H1 (cell line): ENCODE measurements around the gene MYL7. TPM values are rescaled to one million over a fixed set of nuclear protein-coding genes. Genes with fewer than 3 reads are reported as not detected.

Experiments
- CTCF ChIA-PET: fragments of 300-600 bp; sonication (Branson Sonifier 250); formaldehyde crosslinking; loops from one replicate; lab custom pipeline; 2021; ENCODE audit not compliant: partially characterized antibody; lab: Charles Lee
- POLR2A ChIA-PET: fragments of 300-600 bp; sonication (Branson Sonifier 250); formaldehyde crosslinking; loops from one replicate; lab custom pipeline; 2021; ENCODE audit warnings: inconsistent platforms; ENCODE audit not compliant: partially characterized antibody; lab: Charles Lee
- DNase-seq, 2 experiments: peaks; one replicate each; pipeline versions ENCODE4 v3.0.0 to v3.0.0-alpha.2; 2010 to 2022; ENCODE audit warnings: low spot score in 2 of 2, low read depth in 1 of 2, mixed read lengths in 1 of 2
- FAIRE-seq: peaks from 2 replicates; lab custom pipeline; 2011; peaks lifted over from hg19 to GRCh38; lab: Jason Lieb, UNC
- H2AFZ ChIP-seq: 2 replicates; pipeline ENCODE4 v1.8.1; 2012; ENCODE audit warnings: low read length, inconsistent platforms
- H2AK5ac ChIP-seq: 2 replicates; pipeline ENCODE4 v1.6.1; 2013; ENCODE audit warnings: low read depth, low read length
- H2BK120ac ChIP-seq: replicated peaks from 2 replicates; pipeline ENCODE3; 2013; ENCODE audit warnings: low read depth, low read length, inconsistent platforms
- H2BK12ac ChIP-seq: 2 replicates; pipeline ENCODE4 v1.6.1; 2013; ENCODE audit warnings: low read depth, low read length
- H2BK15ac ChIP-seq: 2 replicates; pipeline ENCODE4 v1.6.1; 2013; ENCODE audit warnings: low read length
- H2BK20ac ChIP-seq: 2 replicates; pipeline ENCODE4 v1.6.1; 2013; ENCODE audit warnings: low read length
- H2BK5ac ChIP-seq: 2 replicates; pipeline ENCODE4 v1.6.1; 2013; ENCODE audit warnings: low read depth, low read length
- H3K14ac ChIP-seq: 2 replicates; pipeline ENCODE4 v1.6.1; 2013; ENCODE audit warnings: inconsistent platforms; ENCODE audit not compliant: insufficient read length
- H3K18ac ChIP-seq: 2 replicates; pipeline ENCODE4 v1.6.1; 2013; ENCODE audit warnings: low read length; ENCODE audit errors: extremely low read depth
- H3K23ac ChIP-seq: 2 replicates; pipeline ENCODE4 v1.6.1; 2013; ENCODE audit warnings: inconsistent platforms; ENCODE audit not compliant: insufficient read length
- H3K23me2 ChIP-seq: 2 replicates; pipeline ENCODE4 v1.6.1; 2013; ENCODE audit warnings: low read depth, low read length
- H3K27ac ChIP-seq: 2 replicates; pipeline ENCODE4 v1.6.1; 2011; ENCODE audit warnings: low read depth, low read length, inconsistent platforms
- H3K27me3 ChIP-seq, 4 experiments: replicated peaks in 1 of 4; 1 replicate in 1 of 4; 2 replicates in 3 of 4; pipeline versions ENCODE4 v1.6.1 to v1.8.1; 2011 to 2013; ENCODE audit warnings: low read length in 3 of 4, mild to moderate bottlenecking in 3 of 4, inconsistent platforms in 2 of 4, mixed read lengths in 2 of 4, moderate library complexity in 1 of 4; ENCODE audit not compliant: control insufficient read depth in 3 of 4, insufficient read depth in 3 of 4; ENCODE audit errors: extremely low read depth in 1 of 4
- H3K36me3 ChIP-seq, 4 experiments: 2 replicates each; pipeline versions ENCODE4 v1.6.1 to v1.8.1; 2011 to 2013; ENCODE audit warnings: mild to moderate bottlenecking in 4 of 4, low read length in 3 of 4, moderate library complexity in 2 of 4, control low read depth in 1 of 4, inconsistent platforms in 1 of 4; ENCODE audit not compliant: insufficient read depth in 4 of 4, control insufficient read depth in 2 of 4
- H3K4ac ChIP-seq: replicated peaks from 2 replicates; pipeline ENCODE3; 2013; ENCODE audit warnings: low read length, low read depth, mixed read lengths, inconsistent platforms; ENCODE audit not compliant: insufficient read length
- H3K4me1 ChIP-seq, 4 experiments: replicated peaks in 1 of 4; 1 replicate in 1 of 4; 2 replicates in 3 of 4; pipeline versions ENCODE4 v1.6.1 to v1.8.1; 2011 to 2013; ENCODE audit warnings: low read length in 3 of 4, inconsistent platforms in 2 of 4, mixed read lengths in 1 of 4; ENCODE audit not compliant: insufficient read depth in 4 of 4, control insufficient read depth in 3 of 4
- H3K4me2 ChIP-seq, 2 experiments: 2 replicates each; pipeline versions ENCODE4 v1.6.1 to v1.8.1; 2011 to 2013; ENCODE audit warnings: low read depth in 2 of 2, low read length in 2 of 2, control low read depth in 1 of 2, inconsistent platforms in 1 of 2, mild to moderate bottlenecking in 1 of 2; ENCODE audit not compliant: insufficient read depth in 1 of 2
- H3K4me3 ChIP-seq, 4 experiments: fragments of 200-600, 300-600 bp in 1 of 4; sonication (generic), shearing (Covaris generic), sonication (Bioruptor Twin) in 1 of 4; 2 replicates each; pipeline versions ENCODE4 v1.5.1 to v1.8.1; 2011 to 2016; ENCODE audit warnings: low read length in 4 of 4, low read depth in 3 of 4, control low read depth in 2 of 4, inconsistent platforms in 2 of 4, mild to moderate bottlenecking in 2 of 4, mixed read lengths in 1 of 4, moderate library complexity in 1 of 4; ENCODE audit not compliant: insufficient read depth in 2 of 4; ENCODE audit errors: extremely low read depth in 1 of 4
- H3K56ac ChIP-seq: replicated peaks from 2 replicates; pipeline ENCODE3; 2013; ENCODE audit warnings: low read depth, mild to moderate bottlenecking, mixed read lengths, low read length, inconsistent platforms; ENCODE audit not compliant: insufficient read length
- H3K79me1 ChIP-seq: 2 replicates; pipeline ENCODE4 v1.6.1; 2013; ENCODE audit warnings: low read depth, low read length, control low read depth
- H3K79me2 ChIP-seq, 2 experiments: 2 replicates each; pipeline versions ENCODE4 v1.6.1 to v1.8.1; 2012 to 2013; ENCODE audit warnings: low read length in 2 of 2, mild to moderate bottlenecking in 2 of 2, inconsistent platforms in 1 of 2; ENCODE audit not compliant: insufficient read depth in 2 of 2, control insufficient read depth in 1 of 2
- H3K9ac ChIP-seq, 4 experiments: replicated peaks in 1 of 4; 1 replicate in 1 of 4; 2 replicates in 3 of 4; pipeline versions ENCODE4 v1.6.1 to v1.8.1; 2011 to 2013; ENCODE audit warnings: low read depth in 3 of 4, low read length in 3 of 4, control low read depth in 2 of 4, mild to moderate bottlenecking in 2 of 4, moderate library complexity in 2 of 4, inconsistent platforms in 1 of 4; ENCODE audit errors: extremely low read depth in 1 of 4
- H3K9me3 ChIP-seq, 2 experiments: 2 replicates each; pipeline versions ENCODE4 v1.6.1 to v1.8.1; 2012 to 2013; ENCODE audit warnings: mild to moderate bottlenecking in 2 of 2, moderate library complexity in 2 of 2, control low read depth in 1 of 2, inconsistent platforms in 1 of 2, low read depth in 1 of 2, low read length in 1 of 2, mixed read lengths in 1 of 2; ENCODE audit not compliant: insufficient read depth in 2 of 2
- H4K20me1 ChIP-seq, 2 experiments: replicated peaks in 1 of 2; 2 replicates each; pipeline versions ENCODE3 to v1.8.1; 2011 to 2013; ENCODE audit warnings: inconsistent platforms in 2 of 2, low read length in 2 of 2, mild to moderate bottlenecking in 1 of 2; ENCODE audit not compliant: insufficient read depth in 2 of 2, control insufficient read depth in 1 of 2
- H4K5ac ChIP-seq: 2 replicates; pipeline ENCODE4 v1.6.1; 2013; ENCODE audit warnings: low read length, low read depth, mixed read lengths, inconsistent platforms; ENCODE audit not compliant: insufficient read length
- H4K8ac ChIP-seq: 2 replicates; pipeline ENCODE4 v1.8.0; 2013; ENCODE audit warnings: mild to moderate bottlenecking, moderate library complexity, low read length, inconsistent platforms; ENCODE audit not compliant: insufficient read depth; ENCODE audit errors: extremely low read depth
- H4K91ac ChIP-seq: replicated peaks from 2 replicates; pipeline ENCODE3; 2013; ENCODE audit warnings: low read length, mixed read lengths, inconsistent platforms; ENCODE audit not compliant: insufficient read length
- ASH2L ChIP-seq: fragments of 200-600, 300-600 bp; sonication (generic); IDR thresholded peaks from one replicate; pipeline ENCODE4 v1.7.1; 2017; ENCODE audit warnings: low read length
- EP300 ChIP-seq, 2 experiments: IDR thresholded peaks; 1 replicate in 1 of 2; 2 replicates in 1 of 2; pipeline ENCODE4 v1.6.1; 2011 to 2012; ENCODE audit warnings: low read depth in 2 of 2, low read length in 2 of 2, mild to moderate bottlenecking in 2 of 2, borderline replicate concordance in 1 of 2, inconsistent platforms in 1 of 2, moderate library complexity in 1 of 2
- GTF2F1 ChIP-seq: IDR thresholded peaks from 2 replicates; pipeline ENCODE4 v1.6.1; 2012; ENCODE audit warnings: low read depth, low read length, improper control_type of control experiment, borderline replicate concordance
- NANOG ChIP-seq: IDR thresholded peaks from 2 replicates; pipeline ENCODE4 v1.6.1; 2011; ENCODE audit warnings: low read length, low read depth, mild to moderate bottlenecking, inconsistent platforms; ENCODE audit not compliant: insufficient read depth, poor library complexity, severe bottlenecking
- PHF8 ChIP-seq: fragments of 200-600 bp; sonication (generic); conservative IDR thresholded peaks from 2 replicates; pipeline ENCODE4 v1.7.1; 2012; ENCODE audit warnings: low read depth, mild to moderate bottlenecking, inconsistent platforms, low read length, moderate library complexity
- POLR2AphosphoS5 ChIP-seq: IDR thresholded peaks from 2 replicates; pipeline ENCODE4 v1.6.1; 2011; ENCODE audit warnings: low read depth, low read length
- RBBP5 ChIP-seq: IDR thresholded peaks from 2 replicates; pipeline ENCODE4 v1.7.1; 2012; ENCODE audit warnings: low read depth, mild to moderate bottlenecking, inconsistent platforms, low read length, moderate library complexity, borderline replicate concordance
- SIRT6 ChIP-seq: IDR thresholded peaks from one replicate; pipeline ENCODE4 v1.7.1; 2012; ENCODE audit warnings: low read length, inconsistent platforms
- SP1 ChIP-seq: IDR thresholded peaks from 2 replicates; pipeline ENCODE4 v1.6.1; 2011; ENCODE audit warnings: low read depth, low read length
- TAF1 ChIP-seq: IDR thresholded peaks from 2 replicates; pipeline ENCODE4 v1.6.1; 2011; ENCODE audit warnings: mild to moderate bottlenecking, low read depth, low read length
- TCF12 ChIP-seq: IDR thresholded peaks from 2 replicates; pipeline ENCODE4 v1.6.1; 2011; ENCODE audit warnings: low read depth, mild to moderate bottlenecking, low read length
- YY1 ChIP-seq: IDR thresholded peaks from 2 replicates; pipeline ENCODE4 v1.6.1; 2011; ENCODE audit warnings: low read depth, mild to moderate bottlenecking, low read length
- ZNF274 ChIP-seq: IDR thresholded peaks from 2 replicates; pipeline ENCODE4 v1.7.0; 2012; ENCODE audit warnings: low read length, borderline replicate concordance; ENCODE audit errors: extremely low read depth
- WGBS, 2 experiments: shearing (Covaris generic) in 1 of 2; methylation state at CpG; one replicate each; pipeline versions ENCODE4 v1.1.6 to v1.1.7; 2013 to 2015; ENCODE audit warnings: low lambda C conversion rate in 2 of 2, mixed read lengths in 2 of 2, inconsistent platforms in 1 of 2, low coverage in 1 of 2, missing lambda C conversion rate in 1 of 2; ENCODE audit not compliant: insufficient replicate concordance in 2 of 2, insufficient coverage in 1 of 2, insufficient read length in 1 of 2; ENCODE audit errors: extremely low coverage in 1 of 2, missing lambda C conversion rate in 1 of 2; 5-methylcytosine and 5-hydroxymethylcytosine counted together
- polyA plus RNA-seq, 7 experiments: library from polyadenylated mRNA; depleted of rRNA in 3 of 7; stranded (reverse) in 5 of 7; unstranded in 2 of 7; fragments of >200 nt in 5 of 7; fragments of 200-250 nt in 2 of 7; gene quantifications; 1 replicate in 5 of 7; 2 replicates in 1 of 7; 4 replicates in 1 of 7; pipeline versions ENCODE4 v1.2.1 to v1.2.3, GENCODE V29; 2011 to 2013; ENCODE audit warnings: missing spikeins in 2 of 7, mixed read lengths in 2 of 7
- total RNA-seq: library from RNA; stranded (reverse); fragmentation: NEBNext Ultra II Directional; extraction: Animal tissue kit (Norgen Biotek cat#: 25700); gene quantifications from 2 replicates; pipeline ENCODE4 v1.2.1, GENCODE V29; 2021

The MYL7 gene
- total and polyA plus RNA-seq, 2 of the 8 experiments (the other 6 are each of a cell fraction or from before 2014, with no cell fraction given) = 3.3 to 3.4 TPM

- Histone ChIP-seq H3K4ac (no peak overlapping the region), H3K36me3 (no peaks in the 10 kb centered on the region), H2AFZ (peak overlapping the region; percentile 61; the same call in 1 of the 2 replicates), H2BK120ac (no peak overlapping the region), H4K20me1 (no peaks in the 10 kb centered on the region), H3K23me2 (no peaks in the 10 kb centered on the region), H3K18ac (no peak overlapping the region), H3K27ac (no peak overlapping the region), H3K56ac (no peak overlapping the region), H2BK12ac (no peak overlapping the region), H3K9me3 (peaks cover 6 to 7% of the 10 kb centered on the region in 2 experiments; a peak in 2 of 4 replicates), H4K8ac (no peak overlapping the region), H3K79me2 (no peaks in the 10 kb centered on the region), H4K91ac (no peak overlapping the region), H3K4me1 (peaks cover 0 to 4% (median 2%) of the 10 kb centered on the region in 4 experiments; a peak in 3 of 7 replicates), H2BK5ac (no peak overlapping the region), H3K9ac (no peak overlapping the region), H3K4me2 (no peak overlapping the region), H3K27me3 (no peaks in the 10 kb centered on the region; a peak in 1 of 7 replicates), H2BK20ac (no peak overlapping the region), H3K4me3 (no peak overlapping the region), H3K23ac (no peak overlapping the region), H2BK15ac (no peak overlapping the region), H3K14ac (no peak overlapping the region), H4K5ac (no peak overlapping the region), H3K79me1 (no peaks in the 10 kb centered on the region), H2AK5ac (no peak overlapping the region)
- DNase-seq (no peak), FAIRE-seq (no peak)
- CTCF ChIA-PET = interaction anchor here (1.2 to 1.6 kb wide), 3 partner anchors 17 to 24 kb away, joined by 4 to 6 read pairs (median 5); no protein-coding TSS in a partner anchor
- POLR2A ChIA-PET = interaction anchor here (1.3 kb wide), 1 partner anchor 68 kb away, joined by 3 read pairs; no protein-coding TSS in a partner anchor
- WGBS, 2 experiments = 86% methylated on average over 4 of the region's 4 CpGs; no CpG with 5 or more reads in 1 of the 2 experiments
- TF ChIP-seq ASH2L (no peak), NANOG (no peak), YY1 (no peak), TAF1 (no peak), RBBP5 (no peak), TCF12 (no peak), ZNF274 (no peak), POLR2AphosphoS5 (no peak), PHF8 (no peak), SP1 (no peak), SIRT6 (no peak), GTF2F1 (no peak), EP300 (IDR thresholded peaks at IDR 0.05; ENCODE audit: borderline replicate concordance in 1 of 2, low read depth in 2 of 2, low read length in 2 of 2) (no peak)
These were observed 36.5 kb upstream of the MYL7 start for GRCh38 chr7:44177570-44178131.
